Stimulated activated CD4-positive, alpha-beta T cell treated with anti-CD3 and anti-CD28 coated beads, Interleukin-1b, Interleukin-23, amount 100 ng/mL, for 1 hour (primary cell): ENCODE results near the gene PTN.
"Not testable (repeated sequence)": the region's sequence is repeated elsewhere in the genome, so short reads cannot be mapped to it uniquely, and the experiment has no call there.

ENCODE experiments used
- DNase-seq, 2 donors: peaks; one replicate each; pipeline ENCODE4 v3.0.0-alpha.2; 2020; ENCODE audit warnings: low read depth in 2 of 2

PTN gene

GRCh38 chr7:137266764-137267163 lies 76.8 kb downstream of the PTN start:
- DNase-seq = no peak

- DNase-seq = not testable (repeated sequence)
Observed at GRCh38 chr7:137265480-137265879, 78.1 kb downstream of the PTN start.

- DNase-seq = no peak
Observed at GRCh38 chr7:137262599-137262998, 80.9 kb downstream of the PTN start.

GRCh38 chr7:137258552-137258951 lies 85.0 kb downstream of the PTN start:
- DNase-seq = no peak

- no peak for DNase-seq
Observed at GRCh38 chr7:137254766-137255165, 88.8 kb downstream of the PTN start.

- DNase-seq = no peak
Observed at GRCh38 chr7:137245890-137246289, 97.6 kb downstream of the PTN start.

GRCh38 chr7:137245186-137245585 lies 98.3 kb downstream of the PTN start:
- no peak for DNase-seq

GRCh38 chr7:137243741-137244140 lies 99.8 kb downstream of the PTN start:
- DNase-seq = no peak

- no peak for DNase-seq
Observed at GRCh38 chr7:137242616-137243015, 100.9 kb downstream of the PTN start.

- no peak for DNase-seq
Observed at GRCh38 chr7:137241655-137242360, 101.7 kb downstream of the PTN start.

- not testable (repeated sequence) for DNase-seq
Observed at GRCh38 chr7:137239186-137239585, 104.3 kb downstream of the PTN start.

GRCh38 chr7:137235434-137235833 lies 108.1 kb downstream of the PTN start:
- DNase-seq = no peak

- no peak for DNase-seq
Observed at GRCh38 chr7:137231167-137231566, 112.4 kb downstream of the PTN start.

- DNase-seq = no peak
Observed at GRCh38 chr7:137221467-137221866, 122.1 kb downstream of the PTN start.

GRCh38 chr7:137213744-137214143 lies 129.8 kb downstream of the PTN start:
- DNase-seq = no peak

- DNase-seq = no peak
Observed at GRCh38 chr7:137209151-137209817, 134.2 kb downstream of the PTN start.

GRCh38 chr7:137206770-137207169 lies 136.8 kb downstream of the PTN start:
- no peak for DNase-seq

- no peak for DNase-seq
Observed at GRCh38 chr7:137204246-137204645, 139.3 kb downstream of the PTN start.

- DNase-seq = no peak
Observed at GRCh38 chr7:137203351-137203750, 140.2 kb downstream of the PTN start.

- DNase-seq = no peak
Observed at GRCh38 chr7:137196648-137197047, 146.9 kb downstream of the PTN start.

GRCh38 chr7:137195996-137196395 lies 147.5 kb downstream of the PTN start:
- DNase-seq = no peak

- not testable (repeated sequence) for DNase-seq
Observed at GRCh38 chr7:137181619-137182018, 161.9 kb downstream of the PTN start.
